Dermis blood vessel endothelial cell (primary cell): ENCODE data around the gene CDKN2B-AS1. TPM values are rescaled to one million over a fixed set of nuclear protein-coding genes. Genes with fewer than 3 reads are reported as not detected.

Experiments
- DNase-seq: peaks from one replicate; pipeline ENCODE4 v3.0.0; 2010
- total RNA-seq: library from RNA; depleted of rRNA; stranded (reverse); fragments of >200 nt; gene quantifications from 2 replicates; pipeline ENCODE4 v1.2.3, GENCODE V29; 2014

Gene CDKN2B-AS1
- total RNA-seq, 1 donor from 2014 or later: 2.2 TPM

DNA sequence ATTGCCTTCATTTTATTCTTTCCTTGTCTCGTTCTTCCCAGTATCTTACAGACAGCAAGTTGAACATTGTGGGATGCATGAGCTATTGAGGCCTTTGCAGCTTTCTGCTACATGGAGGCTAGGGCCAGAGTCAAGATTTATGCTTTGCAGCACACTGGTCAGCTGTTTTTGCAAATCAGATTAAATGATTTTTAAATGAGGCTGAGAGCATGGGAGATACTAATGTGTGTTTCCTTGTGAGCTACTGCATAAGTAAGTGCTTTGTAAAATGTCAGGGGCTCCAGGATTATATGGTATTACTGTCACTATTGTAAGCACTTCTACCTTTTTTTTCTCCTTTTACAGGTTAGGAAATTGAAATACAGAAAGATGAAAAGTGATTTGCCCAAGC lies 125.6 kb downstream of the CDKN2B-AS1 start:
- DNase-seq: no peak

DNA sequence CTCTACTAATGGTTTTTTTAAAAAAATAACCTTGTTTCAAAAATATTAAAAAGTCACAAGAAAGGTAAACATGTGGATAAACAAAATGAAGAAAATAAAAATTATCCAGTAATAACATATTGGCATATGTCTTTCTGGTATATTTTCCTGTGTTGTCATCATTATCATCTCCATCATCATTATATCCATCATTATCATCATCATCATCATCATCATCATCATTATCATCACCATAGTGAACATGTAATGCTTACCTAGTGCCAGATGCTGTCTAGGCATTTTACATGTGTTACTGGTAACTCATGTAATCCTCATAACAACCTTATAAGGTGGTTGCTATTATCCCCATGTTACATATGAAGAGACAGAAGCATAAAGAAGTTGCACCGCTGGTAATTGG lies 126.0 kb downstream of the CDKN2B-AS1 start:
- no peak for DNase-seq

- DNase-seq: no peak
These were observed 129.8 kb downstream of the CDKN2B-AS1 start for GRCh38 chr9:22124263-22125011.

- no peak for DNase-seq
These were observed 134.5 kb downstream of the CDKN2B-AS1 start for GRCh38 chr9:22129133-22129532.

DNA sequence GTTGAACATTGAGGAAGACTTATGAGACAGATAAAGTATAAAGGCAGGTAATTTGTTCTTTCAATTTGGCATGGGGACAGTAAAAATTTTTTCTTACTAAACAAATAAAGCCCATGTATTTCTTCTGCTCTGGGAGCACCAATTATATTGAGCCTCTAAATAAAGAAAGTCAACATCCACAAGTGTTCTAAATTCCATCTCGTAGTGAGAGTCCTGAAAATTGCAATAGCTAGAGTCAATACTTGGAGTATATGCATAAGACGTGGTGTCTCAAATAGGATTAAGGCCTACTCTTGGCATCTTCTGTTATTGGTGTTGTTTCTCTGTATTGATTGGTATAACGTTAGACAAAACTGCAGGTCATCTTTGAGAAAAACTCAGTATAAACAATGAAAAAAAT lies 135.0 kb downstream of the CDKN2B-AS1 start:
- no peak for DNase-seq

- no peak for DNase-seq
These were observed 137.2 kb downstream of the CDKN2B-AS1 start for GRCh38 chr9:22131817-22132216.

GRCh38 chr9:22134390-22134789 lies 139.8 kb downstream of the CDKN2B-AS1 start:
- no peak for DNase-seq

DNA sequence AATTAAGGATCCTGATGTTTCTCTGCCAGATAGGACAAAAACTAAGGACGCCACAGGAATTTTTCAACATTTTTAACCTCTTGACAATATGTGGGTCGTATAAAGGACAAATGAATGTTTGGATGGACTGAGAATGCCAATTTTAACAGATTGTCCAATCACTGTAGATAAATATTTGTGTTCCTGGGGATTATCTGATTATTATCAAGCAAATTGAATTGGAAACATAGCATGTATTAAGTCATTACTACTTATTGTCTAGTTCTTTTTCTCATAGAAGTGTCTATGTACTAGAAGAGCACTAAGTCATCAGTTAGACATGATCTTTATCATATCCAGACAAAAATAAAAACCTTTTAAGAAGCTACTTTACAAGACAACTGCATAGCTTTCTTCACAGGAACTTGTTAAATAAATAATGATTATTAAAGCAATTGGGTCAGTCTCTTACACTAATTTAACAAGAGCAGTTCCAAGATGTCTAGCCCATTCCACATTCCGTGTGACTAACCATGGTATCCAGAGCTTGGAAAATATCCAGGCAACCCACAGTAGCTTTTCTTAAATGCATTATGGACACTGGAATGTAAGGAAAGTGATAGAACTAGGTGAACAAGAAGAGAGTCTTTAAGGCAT lies 142.0 kb downstream of the CDKN2B-AS1 start:
- no peak for DNase-seq

DNA sequence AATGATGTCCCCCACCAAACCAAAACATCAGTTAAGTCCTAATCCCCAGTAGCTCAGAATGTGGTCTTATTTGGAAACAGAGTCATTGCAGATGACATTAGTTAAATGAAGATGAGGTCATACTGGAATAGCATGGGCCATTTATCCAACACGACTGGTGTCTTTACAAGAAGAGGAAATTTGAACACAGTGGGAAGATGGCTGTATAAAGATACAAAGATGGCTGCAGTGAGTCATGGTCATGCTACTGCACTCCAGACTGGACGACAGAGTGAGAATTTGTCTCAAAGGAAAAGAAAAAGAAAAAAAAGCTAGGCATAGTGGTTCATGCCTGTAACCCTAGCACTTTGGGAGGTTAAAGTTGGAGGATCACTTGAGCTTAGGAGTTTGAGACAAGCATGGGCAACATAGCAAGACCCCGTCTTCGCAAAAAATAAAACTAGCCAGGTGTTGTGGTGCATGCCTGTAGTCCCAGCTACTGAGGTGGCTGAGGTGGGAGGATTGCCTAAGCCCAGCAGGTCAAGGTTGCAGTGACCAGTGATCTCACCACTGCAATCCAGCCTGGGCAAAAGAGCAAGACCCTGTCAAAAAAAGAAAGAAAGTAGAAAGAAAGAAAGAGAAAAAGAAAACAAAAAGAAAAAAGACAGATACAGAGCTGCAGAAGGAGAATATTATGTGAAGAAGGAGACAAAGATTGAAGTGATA lies 144.5 kb downstream of the CDKN2B-AS1 start:
- no peak for DNase-seq

GRCh38 chr9:22141908-22142307 lies 147.3 kb downstream of the CDKN2B-AS1 start:
- DNase-seq: peak; percentile 25

- DNase-seq: peak; percentile 31
These were observed 148.1 kb downstream of the CDKN2B-AS1 start for GRCh38 chr9:22142671-22143070.

DNA sequence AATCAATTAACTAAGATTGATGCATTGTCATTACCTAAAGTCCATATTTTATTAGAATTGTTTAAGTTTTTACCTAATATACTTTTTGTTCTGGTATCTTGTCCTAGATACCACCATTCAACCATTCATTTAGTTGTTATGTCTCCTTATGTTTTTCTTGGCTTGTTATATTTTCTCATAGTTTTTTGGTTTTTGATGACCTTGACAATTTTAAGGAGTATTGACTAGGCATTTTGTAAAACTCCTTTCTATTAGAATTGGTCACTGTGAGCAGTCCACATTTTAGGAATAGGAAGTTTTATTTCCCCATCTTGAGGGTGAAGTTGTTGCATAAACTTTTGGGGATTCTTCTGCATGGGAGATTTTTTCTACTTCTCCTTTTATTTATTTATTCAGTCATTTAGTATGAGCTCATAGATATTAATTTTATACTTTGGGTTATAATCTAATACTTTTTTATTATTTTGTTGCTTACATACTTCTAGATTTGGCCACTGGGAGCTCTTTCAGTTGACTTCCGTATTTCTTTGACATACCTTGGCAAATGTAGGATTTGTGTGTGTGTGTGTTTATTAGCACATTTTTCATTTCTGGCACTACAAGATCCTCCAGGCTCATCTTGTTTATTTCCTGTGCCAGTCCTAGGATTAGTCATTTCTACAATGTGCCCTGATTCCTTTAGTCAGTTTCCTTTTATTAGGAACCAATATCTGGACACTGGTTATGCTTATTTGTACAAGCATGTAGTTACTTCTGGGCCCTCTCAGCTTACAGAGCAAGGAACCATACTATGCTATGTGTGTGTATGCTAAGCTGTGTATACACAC lies 149.4 kb downstream of the CDKN2B-AS1 start:
- peak; percentile 38 for DNase-seq

GRCh38 chr9:22146604-22147003 lies 152.0 kb downstream of the CDKN2B-AS1 start:
- no peak for DNase-seq

- DNase-seq: peak; percentile 76
These were observed 153.4 kb downstream of the CDKN2B-AS1 start for GRCh38 chr9:22147813-22148527.

DNA sequence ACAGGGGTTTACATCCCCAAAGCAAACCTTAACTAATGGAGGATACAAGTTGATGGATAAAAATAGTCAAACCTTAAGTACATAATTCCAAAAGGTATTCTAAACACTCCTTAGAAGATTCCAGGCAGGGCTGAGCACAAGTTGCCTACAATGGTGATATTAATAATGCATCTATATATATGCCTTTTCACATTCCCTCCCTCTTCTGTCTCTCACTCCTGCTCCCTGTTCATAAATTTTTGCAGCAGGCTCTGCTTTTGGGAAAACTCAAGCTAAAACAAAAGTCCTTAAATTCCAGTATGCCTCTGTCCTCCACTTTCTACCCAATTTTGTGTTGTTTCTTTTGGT lies 153.9 kb downstream of the CDKN2B-AS1 start:
- no peak for DNase-seq

DNA sequence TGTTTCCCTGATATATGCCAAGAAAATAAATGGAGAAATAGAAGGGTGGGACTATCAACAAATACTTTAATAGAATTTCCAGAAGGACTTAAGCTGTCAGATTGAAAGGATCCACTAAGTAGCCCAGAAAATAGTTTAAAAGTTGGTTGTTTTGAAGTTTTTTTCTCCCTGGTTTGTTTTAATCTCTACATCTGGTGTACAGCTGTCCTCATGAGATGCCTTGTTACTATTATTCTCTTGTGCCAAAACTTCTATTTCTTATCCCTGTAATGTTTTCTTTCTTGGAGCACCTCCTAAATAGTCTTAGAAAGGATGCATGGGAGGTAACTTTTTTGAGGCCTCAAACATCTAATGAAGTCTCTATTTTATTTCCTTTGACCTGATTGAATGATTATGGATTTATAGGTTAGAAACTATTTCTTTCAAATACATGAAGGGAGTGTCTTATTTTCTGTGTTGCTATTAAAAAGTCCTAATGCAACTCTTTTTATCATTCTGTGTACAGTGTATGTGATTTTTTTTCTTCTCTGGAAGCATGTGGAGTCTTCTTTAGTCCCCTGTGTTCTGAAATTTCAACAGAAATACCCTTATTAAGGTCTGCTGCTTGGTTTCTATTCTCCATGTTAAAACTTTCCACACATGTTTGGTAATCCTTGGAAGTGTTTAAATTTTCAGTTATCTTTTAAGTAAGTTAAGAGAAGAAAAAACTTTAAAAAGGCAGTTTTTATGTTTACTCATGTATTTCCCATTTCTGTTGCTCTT lies 154.5 kb downstream of the CDKN2B-AS1 start:
- no peak for DNase-seq

DNA sequence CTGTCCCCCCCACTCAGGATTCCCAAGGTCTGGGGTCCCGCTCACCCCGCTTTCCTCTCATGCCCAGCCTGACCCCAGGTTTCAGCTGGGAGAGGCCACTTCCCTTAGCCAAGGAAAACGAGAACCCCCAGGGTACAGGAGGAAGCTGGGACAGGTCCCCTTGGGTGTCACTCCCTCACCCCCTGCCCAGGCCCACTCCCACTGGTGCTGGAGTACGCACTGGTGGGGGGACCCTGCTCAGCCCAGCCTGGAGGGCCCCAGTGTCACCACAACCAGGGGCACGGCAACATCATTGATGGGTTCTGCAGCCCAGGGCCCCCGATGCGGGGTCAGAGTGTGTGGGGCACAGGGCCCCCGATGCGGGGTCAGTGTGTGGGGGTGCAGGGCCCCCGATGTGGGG lies 159.5 kb downstream of the CDKN2B-AS1 start:
- no peak for DNase-seq

DNA sequence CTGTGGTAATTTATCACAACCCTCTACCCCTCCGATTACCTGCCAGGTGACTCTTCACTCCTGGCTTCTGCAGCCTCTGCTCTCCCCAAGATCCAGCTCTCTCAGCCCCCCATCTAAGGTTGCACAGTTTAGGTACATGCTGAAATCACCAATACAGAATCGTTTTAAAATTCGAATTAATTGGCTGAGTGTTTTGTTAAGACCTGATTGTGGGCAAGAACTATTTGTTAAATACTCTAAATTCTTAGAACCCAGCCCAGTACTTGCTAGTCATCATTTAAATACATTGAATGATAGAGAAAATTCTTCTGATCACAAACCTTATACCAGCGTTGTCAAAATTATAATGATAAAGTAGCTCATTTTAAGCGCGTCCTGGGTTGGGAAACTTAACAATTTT lies 162.0 kb downstream of the CDKN2B-AS1 start:
- DNase-seq: no peak

- peak; percentile 20 for DNase-seq
These were observed 162.7 kb downstream of the CDKN2B-AS1 start for GRCh38 chr9:22157276-22157675.

GRCh38 chr9:22157828-22158227 lies 163.2 kb downstream of the CDKN2B-AS1 start:
- peak; percentile 43 for DNase-seq

DNA sequence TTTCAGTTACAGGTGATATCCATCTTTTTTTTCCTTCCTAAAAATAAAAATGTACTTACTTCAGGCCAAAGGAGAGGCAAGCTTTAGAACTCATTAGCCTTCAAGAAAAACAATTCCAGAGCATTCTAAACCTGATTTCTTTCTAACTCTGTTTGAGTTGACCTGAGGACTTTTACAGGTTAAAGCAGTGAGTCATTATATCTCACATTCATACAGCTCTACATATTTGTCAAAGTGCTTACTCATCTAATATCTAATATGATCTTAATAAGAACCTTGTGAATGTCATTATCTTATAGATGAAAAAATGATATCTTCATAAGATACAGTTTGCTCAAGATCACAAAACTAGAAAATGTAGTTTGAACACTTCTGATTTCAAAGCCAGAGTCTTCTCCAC lies 163.7 kb downstream of the CDKN2B-AS1 start:
- peak; percentile 36 for DNase-seq
